T-helper 1 cell (primary cell): ENCODE data around the gene BTBD10.

Experiments used
- DNase-seq, 5 donors: peaks; one replicate each; pipeline ENCODE4 v3.0.0-alpha.2; 2012 to 2020

BTBD10 gene

DNA sequence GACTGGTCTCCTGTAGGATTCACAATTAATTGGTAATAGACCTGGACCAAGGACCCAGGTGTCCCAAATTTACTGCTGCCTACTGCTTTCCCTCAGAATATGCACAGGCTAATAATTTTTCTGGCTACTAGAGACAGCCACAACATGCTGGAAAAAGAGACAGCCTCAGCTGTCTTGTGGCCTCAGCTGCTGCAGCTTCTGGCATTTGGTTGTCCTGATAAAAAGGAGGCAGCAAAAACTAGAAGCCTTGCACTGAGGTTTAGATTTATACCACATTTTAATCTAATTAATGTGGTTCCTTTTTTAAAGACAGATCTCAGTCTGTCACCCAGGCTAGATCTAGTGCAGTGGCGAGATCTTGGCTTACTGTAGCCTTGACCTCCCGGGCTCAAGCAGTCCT is 89.8 kb downstream of the BTBD10 start:
- DNase-seq: no peak

DNA sequence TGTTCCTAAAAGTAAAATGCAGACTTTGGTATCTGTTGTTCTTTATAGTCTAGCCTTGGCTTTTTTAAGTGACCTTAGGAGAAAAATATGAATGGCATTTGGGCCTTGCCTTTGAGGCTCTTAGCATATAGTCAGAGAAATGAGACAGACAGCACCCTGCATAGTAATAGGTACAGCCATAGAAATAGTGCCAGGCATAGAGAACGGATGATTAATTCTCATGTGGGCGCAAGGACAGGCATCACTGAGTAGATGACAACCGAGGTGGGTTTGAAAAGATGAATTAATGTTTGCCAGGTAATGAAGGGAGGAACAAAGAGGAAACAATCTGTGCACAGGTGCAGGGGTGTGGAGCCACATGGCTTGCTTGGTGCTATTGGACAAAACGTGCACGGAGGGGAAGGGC is 95.0 kb downstream of the BTBD10 start:
- DNase-seq: no peak

DNA sequence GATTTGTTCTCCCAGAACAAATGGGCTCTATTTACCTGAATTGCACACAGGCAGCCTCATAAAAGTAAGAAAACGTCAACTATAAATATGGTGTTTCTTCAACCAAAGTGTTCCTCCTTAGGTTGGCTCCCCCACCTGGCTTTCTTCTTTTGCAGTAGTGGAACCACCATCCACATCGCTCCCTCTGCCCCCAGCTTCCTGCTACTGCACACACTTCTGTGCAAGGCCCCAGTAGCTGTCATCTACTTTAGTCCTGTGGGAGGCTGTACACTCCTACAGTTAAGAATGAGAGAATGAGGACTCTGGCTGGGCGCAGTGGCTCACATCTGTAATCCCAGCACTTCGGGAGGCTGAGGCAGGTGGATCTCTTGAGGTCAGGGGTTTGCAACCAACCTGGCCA is 95.9 kb downstream of the BTBD10 start:
- no peak for DNase-seq

DNA sequence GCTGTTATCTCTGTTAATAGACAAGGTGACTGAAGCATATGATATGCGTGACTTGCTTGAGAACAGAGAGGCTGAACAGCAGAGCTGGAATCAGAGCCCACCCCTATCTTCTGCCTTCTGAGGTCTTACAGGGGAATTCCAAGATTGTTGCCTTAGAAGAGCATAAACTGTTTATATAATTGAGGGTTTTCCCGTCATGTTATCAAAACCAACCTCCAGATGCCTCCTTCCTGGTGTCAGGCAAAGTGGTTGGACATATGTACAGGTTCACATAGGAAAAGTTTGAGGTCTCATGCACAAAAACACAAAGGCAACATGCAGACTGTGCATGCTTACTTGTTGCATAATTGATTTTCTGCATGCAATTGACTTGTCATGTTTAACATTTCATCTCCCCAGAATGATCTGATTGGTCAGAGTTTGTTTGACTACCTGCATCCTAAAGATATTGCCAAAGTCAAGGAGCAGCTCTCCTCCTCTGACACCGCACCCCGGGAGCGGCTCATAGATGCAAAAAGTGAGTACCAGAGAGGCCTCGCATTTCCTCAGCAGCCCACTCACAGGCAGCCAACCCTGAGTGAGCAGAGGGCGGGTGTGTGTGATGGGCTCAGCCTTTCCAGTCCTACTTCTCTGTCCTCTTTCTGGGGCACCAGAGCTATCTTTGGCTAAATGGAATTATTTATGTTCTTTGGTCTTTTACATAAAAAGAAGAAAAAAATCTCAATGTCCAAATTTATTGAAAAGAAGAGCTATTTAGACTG is 96.6 kb downstream of the BTBD10 start:
- DNase-seq: no peak

DNA sequence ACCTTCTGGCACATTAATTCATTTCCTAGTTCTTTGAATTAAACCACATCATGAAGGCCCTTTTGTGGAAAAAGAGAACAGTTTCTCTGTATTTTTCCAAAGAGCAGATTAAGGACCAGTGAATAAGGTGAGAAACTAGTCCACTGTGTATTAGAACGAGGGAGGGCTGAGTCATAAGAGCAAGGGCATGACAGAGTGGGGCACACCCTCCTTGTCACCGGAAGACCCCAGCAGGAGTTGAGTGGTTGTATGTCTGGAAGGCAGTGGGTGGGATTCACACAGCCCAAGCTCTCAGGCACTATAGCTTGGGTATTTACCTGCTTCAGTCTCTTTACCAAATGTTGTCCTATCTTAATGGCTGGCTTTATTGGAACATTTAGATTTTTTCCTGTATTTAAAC is 98.6 kb downstream of the BTBD10 start:
- DNase-seq: no peak

DNA sequence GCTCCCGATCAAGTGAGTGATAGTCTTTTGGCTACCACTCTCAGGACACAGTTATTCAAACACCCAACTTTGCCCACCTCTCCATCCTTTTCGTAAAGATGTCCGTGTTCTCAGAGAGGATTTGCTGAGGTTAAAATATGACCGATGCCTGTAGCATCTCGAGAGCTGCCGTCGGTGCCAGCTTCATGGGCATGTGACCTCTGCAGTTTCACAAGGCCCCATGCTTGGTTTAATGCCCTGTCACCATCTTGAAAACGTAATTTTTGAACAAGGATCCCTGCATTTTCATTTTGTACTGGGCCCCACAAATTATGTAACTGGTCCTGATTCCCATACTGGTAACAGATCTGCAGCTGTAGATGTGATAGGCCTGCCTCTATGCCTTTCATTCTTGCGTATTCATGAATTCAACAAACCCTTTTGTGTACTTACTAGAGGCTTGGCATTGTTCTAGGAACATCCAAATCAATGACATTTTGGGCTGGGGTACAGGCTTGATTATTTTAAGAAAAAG is 100.4 kb downstream of the BTBD10 start:
- no peak for DNase-seq

DNA sequence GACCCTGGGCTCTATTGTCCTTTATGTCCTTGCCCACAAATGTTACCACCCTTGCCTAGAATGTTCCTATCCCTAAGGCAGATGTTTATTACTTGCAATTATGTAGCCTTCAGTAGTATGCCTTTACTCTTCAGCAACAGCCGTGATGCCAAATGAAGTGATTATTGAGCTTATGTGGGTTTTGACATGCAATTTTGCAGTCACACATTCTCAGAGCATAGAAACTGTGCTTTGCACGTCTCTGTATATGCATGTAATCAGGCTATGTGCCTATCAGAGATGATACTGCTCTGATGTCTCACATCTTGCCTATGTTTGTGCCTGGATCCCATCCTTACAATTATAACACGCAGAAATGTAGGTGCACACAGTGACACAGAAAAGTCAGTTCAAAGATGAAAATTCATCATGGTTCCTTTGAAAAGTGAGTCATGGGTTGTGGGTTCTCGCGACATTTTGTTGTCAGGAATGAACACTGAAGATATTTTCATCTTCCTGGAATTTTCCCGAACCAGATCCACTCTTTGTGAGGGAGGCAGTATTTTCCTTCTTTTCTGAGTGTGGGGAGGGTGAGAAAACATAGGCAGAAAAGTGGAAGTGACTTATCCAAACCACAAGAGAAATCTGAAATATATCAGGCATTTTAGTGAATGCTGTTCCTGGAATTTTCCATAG is 104.3 kb downstream of the BTBD10 start:
- no peak for DNase-seq

DNA sequence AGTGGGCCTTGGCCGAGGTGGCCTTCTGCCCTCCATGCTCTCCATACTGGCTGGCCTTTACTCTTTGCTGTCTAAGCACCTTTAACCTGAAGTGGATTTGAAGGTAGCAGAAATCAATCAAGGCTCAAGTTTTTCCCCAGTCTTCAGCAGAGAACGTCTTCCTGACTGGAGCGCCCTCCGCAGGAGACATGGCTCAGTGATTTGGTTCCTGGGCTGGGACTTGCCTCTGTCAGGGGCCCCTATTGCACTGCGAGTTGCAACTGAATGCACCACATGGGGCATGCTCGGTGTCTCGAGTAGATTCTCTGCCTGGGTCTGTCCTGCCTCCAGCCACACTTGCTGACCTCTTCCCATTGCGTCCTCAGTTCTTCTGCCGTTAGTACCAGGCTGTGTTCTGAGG is 105.8 kb downstream of the BTBD10 start:
- DNase-seq: no peak

DNA sequence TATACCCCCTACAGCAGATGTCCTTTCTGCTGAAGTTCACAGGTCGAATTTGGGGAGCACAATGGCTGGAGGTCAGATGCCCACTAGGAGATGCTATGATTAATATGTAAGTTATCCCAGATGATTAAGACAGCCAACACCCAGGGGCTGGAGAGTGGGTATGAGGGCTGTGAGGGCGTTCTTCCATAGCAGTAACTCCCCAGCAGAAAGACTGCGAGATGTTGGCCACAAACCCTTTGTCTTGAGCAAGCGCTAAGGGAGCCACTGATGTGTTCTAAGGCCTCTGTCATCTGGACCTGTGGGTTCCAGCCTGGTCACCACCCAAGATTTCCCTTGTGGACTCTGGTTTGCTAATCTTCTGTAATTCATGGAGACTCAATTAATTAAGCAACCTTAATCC is 107.8 kb downstream of the BTBD10 start:
- DNase-seq: no peak

DNA sequence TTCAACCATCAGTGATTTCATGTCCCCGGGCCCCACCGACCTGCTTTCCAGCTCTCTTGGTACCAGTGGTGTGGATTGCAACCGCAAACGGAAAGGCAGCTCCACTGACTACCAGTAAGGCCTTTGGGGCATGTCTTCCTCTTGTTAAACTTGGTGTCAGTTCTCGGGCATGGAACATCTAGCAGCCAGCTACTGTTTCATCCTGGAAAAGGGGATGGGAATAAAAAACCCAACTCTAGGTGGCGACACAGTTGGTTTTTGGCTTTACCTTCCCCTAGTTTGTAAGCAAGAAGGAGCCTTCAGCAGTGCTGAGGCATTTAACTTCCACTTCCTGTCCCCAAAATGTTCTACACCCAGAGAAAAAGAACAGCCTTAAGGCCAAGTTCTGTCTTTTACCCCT is 108.7 kb downstream of the BTBD10 start:
- DNase-seq: no peak

DNA sequence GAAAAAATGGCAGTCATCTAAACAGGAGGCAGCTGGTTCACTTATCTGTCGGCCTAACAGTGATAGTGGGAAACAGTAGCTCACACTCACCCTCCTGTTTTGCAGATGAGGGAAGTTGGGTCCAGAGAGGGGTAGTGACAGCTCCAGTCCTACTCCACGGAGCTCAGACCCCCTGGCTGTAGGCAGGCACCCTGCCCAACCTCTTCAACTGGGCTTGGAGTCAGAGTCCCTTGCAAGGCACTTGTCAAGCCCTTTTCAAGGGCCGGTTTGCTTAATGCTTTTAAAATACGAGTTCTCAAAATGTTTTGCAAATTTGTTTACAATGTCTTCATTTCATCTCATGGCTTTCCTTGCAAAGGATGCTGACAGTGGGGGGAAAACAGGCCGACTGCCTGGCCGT is 110.3 kb downstream of the BTBD10 start:
- DNase-seq: no peak

DNA sequence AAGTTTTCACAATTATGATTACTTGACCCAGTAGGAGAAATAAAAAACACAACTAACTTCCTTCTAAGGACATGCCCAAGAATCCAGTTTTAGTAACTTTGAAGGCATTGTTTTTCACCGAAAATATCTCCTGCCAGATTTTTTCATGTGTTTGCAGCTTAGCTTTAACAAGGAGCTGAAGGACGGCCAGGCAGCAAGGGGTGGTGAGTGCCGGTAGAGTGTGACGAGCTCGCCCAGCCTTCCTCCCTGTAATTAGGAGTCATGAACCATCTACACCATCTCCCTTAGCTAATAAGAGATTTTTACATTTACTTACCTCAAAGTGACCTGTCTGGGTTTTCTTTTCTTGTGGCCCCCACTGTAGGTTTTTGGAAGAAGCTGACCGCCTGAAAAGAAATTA is 113.4 kb downstream of the BTBD10 start:
- DNase-seq: no peak

DNA sequence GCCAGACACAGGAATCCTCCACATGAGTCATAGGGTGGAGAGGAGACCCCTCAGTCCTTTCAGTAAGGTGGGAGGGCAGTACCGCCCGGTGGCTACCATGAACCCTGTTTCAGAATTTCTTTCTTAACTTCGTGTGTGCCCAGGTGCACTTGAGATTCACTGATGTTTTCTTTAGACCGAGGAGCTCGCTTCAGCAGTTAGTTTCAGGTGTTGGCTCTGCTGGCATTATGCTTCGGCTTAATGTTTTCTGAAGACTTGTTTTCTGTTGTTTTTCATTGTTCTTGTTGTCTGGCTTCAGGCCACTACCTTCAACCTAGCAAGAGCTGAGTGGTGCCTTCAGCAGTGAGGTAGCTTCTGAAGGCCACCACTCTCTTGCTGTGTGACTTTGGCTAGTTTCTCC is 114.0 kb downstream of the BTBD10 start:
- no peak for DNase-seq

DNA sequence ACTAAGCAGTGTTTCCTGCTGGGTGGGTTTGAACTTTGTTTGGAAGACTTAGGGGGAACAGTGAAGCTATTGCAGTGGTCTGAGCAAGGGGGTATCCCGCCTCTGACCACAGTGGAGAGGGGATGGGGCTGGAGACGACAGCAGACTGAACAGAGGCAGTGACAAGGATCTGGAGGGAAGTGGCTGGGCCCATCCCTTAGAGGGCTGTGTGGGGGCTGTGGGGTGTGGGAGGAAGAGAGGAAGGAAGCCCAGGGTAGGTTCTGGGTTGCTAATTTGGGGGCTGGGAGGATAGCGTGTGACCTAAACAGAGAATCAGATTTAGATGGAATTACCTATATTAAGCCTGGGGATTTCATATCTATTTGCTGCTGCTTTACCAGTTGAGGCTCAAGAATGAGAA is 114.7 kb downstream of the BTBD10 start:
- DNase-seq: no peak

DNA sequence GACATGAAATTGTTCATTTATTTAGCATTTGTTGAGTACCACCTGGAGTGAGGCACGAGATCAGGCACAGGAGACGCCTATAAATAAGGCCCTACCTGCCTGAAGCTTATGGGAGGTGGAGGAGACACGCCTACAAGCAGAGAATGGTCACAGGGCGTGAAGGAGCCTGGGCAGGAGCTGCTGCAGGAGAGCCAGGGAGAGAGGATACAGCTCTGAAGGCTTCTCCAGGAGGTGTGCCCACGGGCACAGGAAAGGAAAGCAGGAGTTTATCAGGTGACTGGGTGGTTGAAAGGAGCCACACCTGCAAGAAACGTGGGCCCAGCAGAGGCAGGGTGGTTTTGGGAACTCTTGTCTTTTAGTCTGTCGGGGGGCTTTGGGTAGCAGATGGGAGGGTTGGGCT is 115.1 kb downstream of the BTBD10 start:
- DNase-seq: no peak

DNA sequence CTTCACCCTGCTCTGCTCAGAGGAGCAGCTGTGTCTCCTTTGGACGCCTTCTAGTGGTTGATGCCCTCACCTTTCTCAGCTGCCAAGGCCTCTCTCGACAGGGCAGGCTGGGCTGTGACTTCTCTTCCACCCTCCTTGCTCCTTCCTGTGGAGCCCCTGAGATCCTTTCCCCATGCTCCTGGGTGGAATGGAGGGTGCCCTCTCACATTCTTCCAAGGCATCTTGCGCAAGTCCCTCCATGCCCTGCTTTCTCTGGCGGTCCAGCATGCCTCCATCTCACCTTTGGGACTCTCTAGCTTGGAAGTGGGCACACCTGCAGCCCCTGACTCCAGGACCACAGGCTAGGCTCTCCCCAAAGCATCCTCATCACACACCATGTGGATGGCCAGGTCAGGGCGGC is 116.6 kb downstream of the BTBD10 start:
- no peak for DNase-seq

DNA sequence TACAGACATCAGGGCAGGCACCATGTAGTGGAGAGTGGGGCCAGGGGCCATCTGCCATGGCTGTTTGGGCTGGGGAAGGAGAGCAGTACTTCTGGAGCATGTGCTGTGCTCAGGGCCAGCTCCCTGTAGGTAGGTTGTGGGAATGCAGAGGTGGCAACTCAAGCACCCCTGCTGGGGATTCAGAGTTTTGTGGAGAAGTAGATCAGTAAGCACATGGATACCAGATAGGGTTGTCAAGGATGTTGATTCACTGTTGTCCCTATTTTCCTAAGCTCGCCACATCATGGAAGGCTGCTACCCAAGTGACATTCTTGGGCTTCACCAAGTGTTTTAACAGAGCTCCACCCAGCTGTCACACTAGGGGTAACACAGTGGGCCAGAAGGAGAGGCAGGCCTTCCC is 118.2 kb downstream of the BTBD10 start:
- DNase-seq: no peak

DNA sequence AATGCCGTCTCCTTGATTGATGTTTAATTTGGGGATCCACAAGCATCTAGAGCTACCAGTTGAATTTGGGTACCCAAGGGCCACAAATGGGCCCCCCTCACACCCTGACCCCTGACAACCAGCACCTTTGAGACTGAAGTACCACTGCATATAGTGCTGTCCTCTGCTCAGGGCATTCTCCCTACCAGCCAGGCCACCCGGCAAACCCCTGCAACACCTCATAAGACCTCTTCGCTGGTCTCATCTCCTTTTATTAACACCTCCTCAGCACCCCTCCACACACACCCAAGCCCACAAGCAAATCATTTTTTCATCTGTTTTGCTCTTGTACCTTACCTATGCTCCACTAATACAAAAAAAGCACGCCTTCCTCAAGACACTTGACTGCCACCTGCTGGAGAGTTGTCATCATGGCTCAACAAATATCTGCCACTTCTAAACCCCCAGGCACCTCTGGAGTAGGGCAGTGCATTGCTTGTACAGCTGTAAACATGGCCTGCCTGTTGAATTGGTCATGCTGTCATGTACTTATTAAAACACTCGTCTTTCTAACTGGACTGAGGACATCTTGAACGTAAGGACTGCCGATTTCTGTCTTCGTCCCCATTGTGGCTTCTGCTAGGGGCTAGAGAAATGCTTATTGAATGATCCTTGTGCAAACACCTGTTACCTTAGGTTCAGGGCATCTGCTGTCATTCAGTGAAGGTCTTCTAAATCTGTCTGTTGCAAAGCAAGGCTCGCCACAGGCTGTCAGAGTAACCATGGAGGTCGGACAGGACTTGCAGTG is 118.9 kb downstream of the BTBD10 start:
- peak; percentile 27 to 69 (median 53) for DNase-seq

DNA sequence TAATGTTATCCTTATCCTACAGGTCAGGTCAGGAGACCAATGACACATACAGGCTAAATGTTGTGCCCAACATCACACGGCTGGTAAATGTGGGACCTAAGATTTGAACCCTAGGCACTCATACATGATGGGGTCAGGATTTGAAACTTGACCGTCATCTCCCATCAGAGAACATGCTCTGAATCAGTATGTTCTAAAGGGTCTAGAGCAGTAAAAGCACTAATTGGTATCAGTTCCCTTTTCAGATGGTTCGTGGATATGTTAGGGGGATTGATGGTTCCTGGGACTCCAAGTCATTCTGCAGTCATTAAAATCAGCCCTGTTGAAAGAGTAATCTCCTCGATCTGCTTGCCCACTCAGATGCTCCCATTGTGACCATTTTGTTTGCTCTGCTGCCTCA is 120.0 kb downstream of the BTBD10 start:
- no peak for DNase-seq

DNA sequence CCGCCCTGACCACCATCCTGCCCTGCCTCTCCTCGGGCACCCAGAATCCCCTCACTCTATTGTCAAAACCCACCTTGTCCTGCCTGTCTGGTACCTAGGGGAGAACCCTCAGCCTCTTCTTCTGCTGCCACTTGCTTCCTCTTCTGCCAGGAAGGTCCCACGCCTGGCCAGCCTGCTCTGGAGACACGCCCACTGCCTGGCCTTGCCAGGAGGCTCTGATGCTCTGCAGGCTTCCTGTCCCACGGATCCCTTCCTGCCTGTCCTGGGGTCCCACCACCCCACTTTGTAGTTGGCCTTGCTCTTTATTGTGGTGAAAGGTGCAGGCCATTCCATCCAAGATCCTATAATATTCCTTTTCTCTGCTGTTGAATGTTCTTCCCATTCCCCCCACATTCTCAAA is 122.0 kb downstream of the BTBD10 start:
- DNase-seq: no peak

DNA sequence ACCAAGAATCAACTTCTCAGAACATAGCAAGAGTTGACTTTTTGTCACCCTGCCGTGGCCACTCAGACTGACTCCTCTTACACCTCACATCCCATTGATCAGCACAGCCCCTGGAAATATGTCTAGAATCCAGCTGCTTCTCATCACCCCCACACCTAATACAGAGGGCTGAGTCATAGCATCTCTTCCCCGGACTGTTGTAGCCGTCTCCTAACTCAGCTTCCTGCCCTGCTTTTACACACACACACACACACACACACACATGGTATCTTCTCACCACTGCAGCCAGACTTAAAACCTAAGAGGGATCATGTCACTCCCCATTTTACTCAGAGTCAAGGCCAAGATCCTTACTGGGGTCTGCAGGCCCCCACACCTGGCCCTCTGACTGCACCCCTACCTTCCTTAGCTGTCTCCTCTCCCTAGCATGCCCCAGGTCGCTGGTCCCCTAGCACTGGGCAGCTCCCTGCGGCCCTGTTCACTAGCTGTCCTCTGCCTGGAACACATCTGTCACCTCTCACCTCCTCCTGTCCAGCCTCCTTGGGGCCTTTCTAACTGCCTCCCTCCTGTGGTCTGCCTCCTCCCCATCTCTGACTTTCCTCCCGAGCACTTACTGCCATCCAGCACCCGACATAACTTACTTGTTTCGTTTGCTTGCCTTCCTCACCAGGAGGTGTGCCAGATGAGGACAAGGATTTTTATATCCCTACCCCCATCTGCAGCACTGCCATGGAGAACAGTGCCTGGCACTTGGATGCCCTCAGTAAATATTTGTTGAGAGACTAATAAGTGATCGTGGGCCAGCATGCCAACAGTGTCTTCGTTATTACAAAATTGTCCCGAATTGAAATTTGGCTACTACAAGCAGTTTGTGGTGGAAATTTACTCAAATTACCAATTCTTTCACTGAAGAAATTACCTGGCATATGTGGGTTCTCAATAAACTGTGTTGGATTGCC is 123.5 kb downstream of the BTBD10 start:
- peak in 2 of 5 donors; percentile 6 to 82 for DNase-seq

DNA sequence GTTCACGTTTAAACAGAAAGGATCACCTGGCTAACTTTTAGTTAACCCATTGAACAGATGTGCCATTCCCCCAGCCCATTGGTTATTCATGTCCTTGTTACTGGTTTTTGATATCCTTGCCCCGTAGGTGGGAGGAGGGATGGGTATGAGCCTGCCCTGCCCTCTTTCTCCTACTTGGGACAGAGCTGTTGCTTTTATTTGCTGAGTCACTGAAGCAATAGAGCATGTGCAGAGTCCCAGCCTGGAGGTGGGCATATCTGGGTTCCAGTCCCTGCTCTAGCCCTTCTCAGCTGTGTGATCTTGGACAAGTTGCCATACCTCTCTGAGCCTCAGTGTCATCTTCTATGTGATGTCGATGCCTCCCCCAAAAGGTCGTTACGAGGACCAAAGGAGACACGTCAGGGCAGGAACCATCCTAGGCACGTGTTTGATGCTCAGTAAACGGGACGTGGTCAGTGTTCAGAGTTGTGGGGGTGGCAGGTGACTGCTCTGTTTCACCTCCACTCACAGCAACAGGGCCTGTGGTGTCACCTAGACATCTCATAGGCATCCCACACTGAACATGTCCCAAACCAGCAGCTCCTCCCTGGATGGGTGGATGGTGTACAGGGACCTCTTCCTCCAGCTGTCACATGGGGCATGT is 124.5 kb downstream of the BTBD10 start:
- DNase-seq: peak in 1 of 5 donors; percentile 41
